CD14-positive monocyte (primary cell): ENCODE results near the gene FIBIN. TPM values are rescaled to one million over a fixed set of nuclear protein-coding genes. Genes with fewer than 3 reads are reported as not detected.
"Not testable (repeated sequence)": the region's sequence is repeated elsewhere in the genome, so short reads cannot be mapped to it uniquely, and the experiment has no call there.

Source experiments
- DNase-seq, 3 donors: peaks; one replicate each; pipeline ENCODE4 v3.0.0-alpha.2; 2011 to 2022
- H2AFZ ChIP-seq: 2 replicates; pipeline ENCODE4 v1.6.0; 2012; ENCODE audit warnings: mild to moderate bottlenecking, low read depth, low read length, inconsistent platforms; ENCODE audit not compliant: insufficient read depth, poor library complexity, severe bottlenecking
- H3K27ac ChIP-seq, 2 donors: 1 replicate in 1 of 2; 2 replicates in 1 of 2; pipeline ENCODE4 v1.5.1; 2012 to 2013; ENCODE audit warnings: low read length in 2 of 2, control low read depth in 1 of 2, inconsistent platforms in 1 of 2, low read depth in 1 of 2, mild to moderate bottlenecking in 1 of 2
- H3K27me3 ChIP-seq, 2 donors: one replicate each; pipeline versions ENCODE4 v1.6.0 to v1.6.1; 2011 to 2013; ENCODE audit warnings: low read length in 2 of 2; ENCODE audit not compliant: control insufficient read depth in 2 of 2, insufficient read depth in 2 of 2
- H3K36me3 ChIP-seq, 2 donors: replicated peaks in 1 of 2; 1 replicate in 1 of 2; 2 replicates in 1 of 2; pipeline versions ENCODE4 v1.5.1 to v1.6.1; 2012 to 2013; ENCODE audit warnings: low read length in 2 of 2, control low read depth in 1 of 2, inconsistent platforms in 1 of 2, mild to moderate bottlenecking in 1 of 2; ENCODE audit not compliant: insufficient read depth in 2 of 2, control insufficient read depth in 1 of 2
- H3K4me1 ChIP-seq, 2 donors: 1 replicate in 1 of 2; 2 replicates in 1 of 2; pipeline versions ENCODE4 v1.5.1 to v1.6.1; 2012 to 2013; ENCODE audit warnings: low read length in 2 of 2, control low read depth in 1 of 2, inconsistent platforms in 1 of 2, mild to moderate bottlenecking in 1 of 2, moderate library complexity in 1 of 2; ENCODE audit not compliant: insufficient read depth in 2 of 2, control insufficient read depth in 1 of 2
- H3K4me2 ChIP-seq: replicated peaks from 2 replicates; pipeline ENCODE3; 2012; ENCODE audit warnings: low read length, moderate library complexity, mild to moderate bottlenecking; ENCODE audit not compliant: poor library complexity, severe bottlenecking; ENCODE audit errors: extremely low read depth
- H3K4me3 ChIP-seq, 3 experiments: fragments of 200-600 bp in 1 of 3; sonication (generic) in 1 of 3; replicated peaks in 1 of 3; 1 replicate in 2 of 3; 2 replicates in 1 of 3; pipeline ENCODE4 v1.5.1; 2011 to 2013; ENCODE audit warnings: low read length in 3 of 3, mild to moderate bottlenecking in 3 of 3, control low read depth in 2 of 3, low read depth in 2 of 3, inconsistent platforms in 1 of 3, moderate library complexity in 1 of 3
- H3K79me2 ChIP-seq: 2 replicates; pipeline ENCODE4 v1.6.0; 2012; ENCODE audit warnings: mild to moderate bottlenecking, control low read depth, inconsistent platforms, low read length, moderate library complexity; ENCODE audit not compliant: insufficient read depth
- H3K9ac ChIP-seq: 2 replicates; pipeline ENCODE4 v1.6.0; 2017; ENCODE audit warnings: low read length, mild to moderate bottlenecking; ENCODE audit not compliant: insufficient read depth, poor library complexity, severe bottlenecking
- H3K9me3 ChIP-seq, 2 donors: replicated peaks in 1 of 2; 1 replicate in 1 of 2; 2 replicates in 1 of 2; pipeline versions ENCODE4 v1.5.1 to v1.6.1; 2012 to 2013; ENCODE audit warnings: low read length in 2 of 2, control low read depth in 1 of 2; ENCODE audit not compliant: control insufficient read depth in 1 of 2, insufficient read depth in 1 of 2
- H4K20me1 ChIP-seq: 2 replicates; pipeline ENCODE4 v1.6.0; 2012; ENCODE audit warnings: mild to moderate bottlenecking, low read length, control low read depth, moderate library complexity; ENCODE audit not compliant: insufficient read depth
- H3K27ac Mint-ChIP-seq, 7 donors: one replicate each; pipeline ENCODE4 v1.8.0; 2020; ENCODE audit warnings: mild to moderate bottlenecking in 7 of 7, mixed read lengths in 7 of 7, moderate library complexity in 6 of 7, inconsistent platforms in 2 of 7
- H3K27me3 Mint-ChIP-seq, 3 donors: one replicate each; pipeline ENCODE4 v1.8.0; 2021 to 2022; ENCODE audit warnings: low read depth in 3 of 3, mild to moderate bottlenecking in 3 of 3, mixed read lengths in 3 of 3, moderate library complexity in 3 of 3, inconsistent platforms in 1 of 3
- H3K36me3 Mint-ChIP-seq, 2 donors: one replicate each; pipeline ENCODE4 v1.8.0; 2020; ENCODE audit warnings: mixed read lengths in 2 of 2, inconsistent platforms in 1 of 2, mild to moderate bottlenecking in 1 of 2
- H3K4me1 Mint-ChIP-seq: one replicate; pipeline ENCODE4 v1.8.0; 2020; ENCODE audit warnings: mild to moderate bottlenecking, mixed read lengths
- H3K4me3 Mint-ChIP-seq, 2 donors: one replicate each; pipeline ENCODE4 v1.8.0; 2020; ENCODE audit warnings: mild to moderate bottlenecking in 2 of 2, mixed read lengths in 2 of 2, moderate library complexity in 1 of 2
- H3K9me3 Mint-ChIP-seq, 7 donors: one replicate each; pipeline ENCODE4 v1.8.0; 2020 to 2022; ENCODE audit warnings: mixed read lengths in 7 of 7, mild to moderate bottlenecking in 6 of 7, moderate library complexity in 6 of 7, inconsistent platforms in 2 of 7
- CTCF ChIP-seq: fragments of 200-600 bp; IDR thresholded peaks from one replicate; pipeline ENCODE4 v1.8.0; 2022; ENCODE audit warnings: antibody characterized with exemption, mild to moderate bottlenecking
- WGBS: methylation state at CpG from one replicate; pipeline ENCODE4 v1.1.5; 2013; ENCODE audit warnings: missing lambda C conversion rate; ENCODE audit not compliant: insufficient coverage; 5-methylcytosine and 5-hydroxymethylcytosine counted together
- intact Hi-C, 2 donors: fragments of 100-400 bp; cut with micrococcal nuclease; formaldehyde crosslinking; loops; one replicate each; pipeline versions ENCODE4 v1.15.0 to v1.15.1; 2023
- polyA plus RNA-seq, 3 donors: library from polyadenylated mRNA; depleted of rRNA in 1 of 3; unstranded in 2 of 3; stranded (reverse) in 1 of 3; fragments of 300-500 nt in 2 of 3; fragments of >200 nt in 1 of 3; fragmentation: Illumina TruSeq in 2 of 3; gene quantifications; 1 replicate in 2 of 3; 2 replicates in 1 of 3; pipeline ENCODE4 v1.2.3, GENCODE V29; 2012 to 2021

The FIBIN gene
- polyA plus RNA-seq, 3 donors: not detected

DNA sequence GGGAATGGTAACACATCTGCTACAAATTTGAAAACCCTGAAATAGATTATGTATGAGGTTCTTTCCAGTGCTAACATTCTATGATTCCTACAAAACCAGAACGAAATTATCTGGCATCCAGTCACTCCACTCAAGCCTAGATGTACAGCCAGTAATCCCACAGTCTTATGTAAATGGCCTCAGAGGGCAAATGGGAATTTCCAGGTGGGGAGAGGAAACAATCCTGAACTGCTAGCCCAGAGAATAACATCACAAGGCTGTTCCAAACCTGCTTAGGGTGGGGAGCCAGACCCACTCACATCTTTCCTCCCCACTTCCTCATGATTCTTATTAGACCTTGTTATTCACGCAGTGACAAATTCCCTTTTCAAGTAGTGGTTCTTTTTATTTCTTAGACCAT, 3.5 kb downstream of the FIBIN start:
- H3K4me1 ChIP-seq: no peaks in the 10 kb centered on the region
- no CpG with 5 or more reads among the region's 2 CpGs for WGBS
- H4K20me1 ChIP-seq: no peaks in the 10 kb centered on the region
- no peak overlapping the region for H3K4me3 ChIP-seq
- H3K9ac ChIP-seq: no peak overlapping the region
- no peak overlapping the region for H3K27ac ChIP-seq
- DNase-seq: no peak
- no peaks in the 10 kb centered on the region for H3K4me1 Mint-ChIP-seq
- no peak overlapping the region for H3K4me2 ChIP-seq
- no peak overlapping the region for H3K4me3 Mint-ChIP-seq
- H3K79me2 ChIP-seq: no peaks in the 10 kb centered on the region
- intact Hi-C loops: no loop called here
- H3K9me3 Mint-ChIP-seq: peaks cover 0 to 8% (median 4%) of the 10 kb centered on the region in 7 donors
- no peak overlapping the region for H2AFZ ChIP-seq
- H3K36me3 ChIP-seq: no peaks in the 10 kb centered on the region
- no peaks in the 10 kb centered on the region for H3K27me3 ChIP-seq
- H3K9me3 ChIP-seq: peaks cover 0 to 8% of the 10 kb centered on the region in 2 donors
- no peak overlapping the region for H3K27ac Mint-ChIP-seq
- peaks cover 0 to 4% (median 0%) of the 10 kb centered on the region in 3 donors for H3K27me3 Mint-ChIP-seq
- no peak for TF ChIP-seq CTCF
- no peaks in the 10 kb centered on the region for H3K36me3 Mint-ChIP-seq

DNA sequence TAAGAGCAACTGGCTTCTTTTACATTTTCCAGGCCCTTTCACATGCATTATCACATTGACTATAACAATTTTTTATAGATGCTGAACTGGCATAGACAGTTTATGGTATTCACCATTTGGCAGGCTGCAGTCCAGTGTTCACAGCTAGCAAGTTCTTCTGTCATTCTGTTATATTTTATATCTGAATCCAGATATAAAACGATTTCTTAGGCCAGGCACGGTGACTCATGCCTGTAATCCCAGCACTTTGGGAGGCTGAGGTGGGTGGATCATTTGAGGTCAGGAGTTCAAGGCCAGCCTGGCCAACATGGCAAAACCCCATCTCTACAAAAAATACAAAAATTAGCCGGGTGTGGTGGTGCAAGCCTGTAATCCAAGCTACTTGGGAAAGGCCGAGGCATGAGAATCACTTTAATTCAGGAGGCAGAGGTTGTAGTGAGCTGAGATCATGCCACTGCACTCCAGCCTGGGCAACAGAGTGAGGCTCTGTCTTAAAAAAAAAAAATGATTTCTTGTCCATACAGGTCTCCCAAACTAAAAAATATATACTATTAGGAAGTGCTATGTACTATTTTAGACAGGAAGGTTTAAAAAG, 7.3 kb downstream of the FIBIN start:
- H3K4me1 ChIP-seq, H3K79me2 ChIP-seq, H3K4me2 ChIP-seq, intact Hi-C loops, H3K36me3 ChIP-seq, H2AFZ ChIP-seq, H3K9me3 ChIP-seq, DNase-seq, H3K9me3 Mint-ChIP-seq, H3K27me3 Mint-ChIP-seq, H3K27ac ChIP-seq, H3K27me3 ChIP-seq, H3K4me3 ChIP-seq, H4K20me1 ChIP-seq, H3K36me3 Mint-ChIP-seq, H3K9ac ChIP-seq, H3K27ac Mint-ChIP-seq, H3K4me1 Mint-ChIP-seq, H3K4me3 Mint-ChIP-seq: not testable (repeated sequence)
- 71% methylated on average over 1 of the region's 4 CpGs for WGBS
